ENCODE results near the gene TSPY2.
"Not testable (repeated sequence)": the region's sequence is repeated elsewhere in the genome, so short reads cannot be mapped to it uniquely, and the experiment has no call there.

Gene TSPY2, protein sequence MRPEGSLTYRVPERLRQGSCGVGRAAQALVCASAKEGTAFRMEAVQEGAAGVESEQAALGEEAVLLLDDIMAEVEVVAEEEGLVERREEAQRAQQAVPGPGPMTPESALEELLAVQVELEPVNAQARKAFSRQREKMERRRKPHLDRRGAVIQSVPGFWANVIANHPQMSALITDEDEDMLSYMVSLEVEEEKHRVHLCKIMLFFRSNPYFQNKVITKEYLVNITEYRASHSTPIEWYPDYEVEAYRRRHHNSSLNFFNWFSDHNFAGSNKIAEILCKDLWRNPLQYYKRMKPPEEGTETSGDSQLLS

DNA sequence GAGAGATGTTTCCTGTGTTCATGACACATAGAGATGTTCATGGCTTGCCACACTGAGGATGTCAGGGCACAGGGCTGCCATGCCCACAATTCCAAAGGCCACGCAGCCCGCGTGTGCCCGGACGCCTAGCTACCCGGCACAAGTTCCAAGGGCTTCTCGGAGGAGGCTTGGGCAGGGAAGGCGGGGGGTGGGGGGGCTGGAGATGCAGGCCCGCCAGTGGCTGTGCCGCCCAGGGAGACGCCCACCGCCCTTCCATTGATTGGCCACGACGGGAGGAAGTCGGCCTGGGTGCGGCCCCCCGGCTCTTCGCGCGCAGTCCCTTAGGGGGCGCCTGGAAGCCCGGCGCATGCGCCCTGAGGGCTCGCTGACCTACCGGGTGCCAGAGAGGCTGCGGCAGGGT lies at the start of gene TSPY2:
TSPY2 (plus strand) TSS at position 301 of the 400 bp plus-strand sequence; CDS start at position 347, 46 bp downstream.
- not testable (repeated sequence) for H3K4me3 ChIP-seq (ENCODE audit: low read depth, low read length); DNase-seq (ENCODE audit: low read depth)

DNA sequence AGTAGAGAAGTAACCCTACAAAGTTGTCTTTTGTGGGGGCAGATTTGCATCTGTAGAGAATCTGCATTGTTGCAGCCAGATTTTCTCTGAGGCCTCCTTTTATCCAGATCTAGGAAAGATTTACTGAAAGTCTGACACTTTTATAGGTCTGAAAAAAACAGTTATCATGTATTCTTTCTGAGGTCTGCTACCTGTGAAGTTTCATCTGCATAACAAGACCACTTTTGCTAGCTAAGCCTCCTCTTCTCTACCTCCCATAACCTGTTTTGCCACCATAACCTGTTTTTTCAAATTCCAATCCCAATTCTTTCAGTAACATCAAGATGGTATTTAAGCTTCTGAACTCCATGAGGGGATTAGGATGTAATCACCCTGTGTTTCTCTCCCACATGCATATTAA lies 36.5 kb upstream of the TSPY2 start:
- DNase-seq (ENCODE audit: low read depth): not testable (repeated sequence)

DNA sequence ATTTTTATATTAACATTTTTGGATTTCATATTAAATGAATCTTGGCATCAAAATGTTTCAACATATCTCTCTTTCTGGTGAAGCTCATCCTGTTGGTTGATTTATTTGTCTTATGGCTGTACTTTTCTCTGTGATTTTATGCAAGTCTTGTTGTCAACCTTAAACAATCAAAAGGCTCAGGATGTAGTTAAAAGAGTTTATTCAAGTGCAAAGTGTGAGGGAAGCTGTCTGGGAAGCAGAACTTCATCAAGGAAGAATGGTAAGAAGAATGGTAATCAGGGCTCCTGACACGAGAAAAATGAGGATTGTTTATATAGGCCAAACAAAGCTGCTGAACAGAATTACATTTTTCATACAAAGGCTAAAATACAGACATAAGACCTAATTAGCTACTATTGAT lies 29.0 kb upstream of the TSPY2 start:
- DNase-seq (ENCODE audit: low read depth); H3K4me3 ChIP-seq (ENCODE audit: low read depth, low read length): not testable (repeated sequence)

More for the DNA sequence above, 36.5 kb upstream of the TSPY2 start:
- H3K4me3 ChIP-seq (ENCODE audit: low read depth, low read length): not testable (repeated sequence)

DNA sequence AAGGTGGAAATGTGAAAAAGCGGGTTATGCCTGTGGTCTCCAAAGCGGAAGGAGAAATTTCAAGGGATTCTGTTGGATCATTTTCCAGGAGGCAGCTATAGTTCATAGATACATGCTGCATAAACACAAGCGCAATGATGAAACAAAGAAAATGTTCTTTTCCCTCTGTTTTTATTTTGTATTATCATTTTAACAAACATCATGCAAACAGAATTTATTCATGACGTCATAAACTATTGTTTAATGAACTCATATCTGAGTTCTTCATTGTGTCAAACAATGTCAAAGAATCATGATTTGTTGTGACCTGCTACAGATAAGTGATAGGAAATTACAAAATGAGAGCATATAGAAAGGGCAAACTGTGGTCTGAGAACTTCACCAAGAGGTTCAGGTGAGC lies 23.8 kb downstream of the TSPY2 start:
- H3K4me3 ChIP-seq (ENCODE audit: low read depth, low read length); DNase-seq (ENCODE audit: low read depth): not testable (repeated sequence)

Data from skeletal muscle cell (primary cell).